TTC549 (cell line): ENCODE data around the gene CATSPER2.
"Not testable (repeated sequence)": the region's sequence is repeated elsewhere in the genome, so short reads cannot be mapped to it uniquely, and the experiment has no call there.

ENCODE experiments used
- FAIRE-seq: peaks from 2 replicates; lab custom pipeline; 2012; peaks lifted over from hg19 to GRCh38; lab: Jason Lieb, UNC

CATSPER2 gene

GRCh38 chr15:43648649-43649429, at the start of gene CATSPER2:
TSS of gene CATSPER2 (minus strand) at chr15:43648844. CDS start at chr15:43648061, 783 bp downstream.
- FAIRE-seq = no peak

GRCh38 chr15:43693148-43694022, 44.7 kb upstream of the CATSPER2 start, which contains the start of gene CKMT1A:
TSS of gene CKMT1A (plus strand) at chr15:43693859. CDS start at chr15:43694051, 192 bp downstream.
- not testable (repeated sequence) for FAIRE-seq

GRCh38 chr15:43692679-43693078, 44.0 kb upstream of the CATSPER2 start:
- not testable (repeated sequence) for FAIRE-seq

GRCh38 chr15:43689604-43690301, 41.1 kb upstream of the CATSPER2 start:
- FAIRE-seq = peak; percentile 86

- FAIRE-seq = not testable (repeated sequence)
These were observed 25.5 kb upstream of the CATSPER2 start for GRCh38 chr15:43674175-43674574.

- FAIRE-seq = not testable (repeated sequence)
These were observed 17.5 kb upstream of the CATSPER2 start for GRCh38 chr15:43666177-43666576.

GRCh38 chr15:43663333-43663732, 14.7 kb upstream of the CATSPER2 start:
- not testable (repeated sequence) for FAIRE-seq

GRCh38 chr15:43662293-43662692, 13.6 kb upstream of the CATSPER2 start:
- not testable (repeated sequence) for FAIRE-seq

- FAIRE-seq = not testable (repeated sequence)
These were observed 11.1 kb upstream of the CATSPER2 start for GRCh38 chr15:43659727-43660126.

GRCh38 chr15:43649430-43649926, 834 bp upstream of the CATSPER2 start:
- not testable (repeated sequence) for FAIRE-seq

- FAIRE-seq = not testable (repeated sequence)
These were observed 10.0 kb downstream of the CATSPER2 start for GRCh38 chr15:43638464-43639204.

GRCh38 chr15:43626937-43627336, 21.7 kb downstream of the CATSPER2 start:
- not testable (repeated sequence) for FAIRE-seq

GRCh38 chr15:43625106-43625505, 23.5 kb downstream of the CATSPER2 start:
- FAIRE-seq = no peak

GRCh38 chr15:43622068-43622799, 26.4 kb downstream of the CATSPER2 start:
- not testable (repeated sequence) for FAIRE-seq

GRCh38 chr15:43618700-43619099, 29.9 kb downstream of the CATSPER2 start, which contains the start of gene STRC:
TSS of gene STRC (minus strand) at chr15:43618800. CDS start at chr15:43618722, 78 bp downstream.
- not testable (repeated sequence) for FAIRE-seq

GRCh38 chr15:43617750-43618149, 30.9 kb downstream of the CATSPER2 start:
- not testable (repeated sequence) for FAIRE-seq

GRCh38 chr15:43602233-43602632, 46.4 kb downstream of the CATSPER2 start:
- FAIRE-seq = not testable (repeated sequence)

- FAIRE-seq = not testable (repeated sequence)
These were observed 48.4 kb downstream of the CATSPER2 start for GRCh38 chr15:43600200-43600599.

- FAIRE-seq = not testable (repeated sequence)
These were observed 49.5 kb downstream of the CATSPER2 start for GRCh38 chr15:43599131-43599530.
